Retinal pigment epithelial cell (primary cell): ENCODE results near the gene RALGAPB.

Experiments
- DNase-seq: peaks from one replicate; pipeline ENCODE4 v3.0.0-alpha.2; 2010; ENCODE audit warnings: low read depth
- H3K4me3 ChIP-seq: 2 replicates; pipeline ENCODE4 v1.5.1; 2011; ENCODE audit warnings: mild to moderate bottlenecking, low read length, control low read depth, moderate library complexity
- CTCF ChIP-seq: conservative IDR thresholded peaks from 2 replicates; pipeline ENCODE4 v1.5.1; 2011; ENCODE audit warnings: low read depth, low read length, control low read depth, inconsistent platforms

RALGAPB gene

GRCh38 chr20:38515631-38516030 is 43.0 kb downstream of the RALGAPB start:
- DNase-seq = no peak
- H3K4me3 ChIP-seq = no peak overlapping the region
- TF ChIP-seq CTCF = no peak

DNA sequence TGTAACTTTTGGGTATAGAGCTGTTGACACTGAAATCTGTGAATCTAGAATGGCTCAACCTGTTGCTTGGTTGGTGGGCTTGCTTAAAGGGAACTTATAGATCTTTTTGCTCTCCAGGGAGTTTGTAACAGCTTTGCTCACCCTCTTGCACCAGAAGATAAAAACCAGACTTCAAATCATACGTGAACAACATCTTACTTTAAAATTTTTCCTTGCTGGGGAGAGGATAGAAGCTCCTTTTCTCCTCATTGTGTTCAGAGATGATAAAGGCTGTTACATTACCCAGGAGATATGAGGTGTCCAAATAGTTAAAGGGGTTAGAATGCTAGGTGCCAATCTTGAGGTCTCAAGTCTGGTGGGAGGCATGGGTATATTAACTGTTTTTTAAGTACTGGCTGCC is 46.8 kb downstream of the RALGAPB start:
- no peak for DNase-seq
- no peak for TF ChIP-seq CTCF

DNA sequence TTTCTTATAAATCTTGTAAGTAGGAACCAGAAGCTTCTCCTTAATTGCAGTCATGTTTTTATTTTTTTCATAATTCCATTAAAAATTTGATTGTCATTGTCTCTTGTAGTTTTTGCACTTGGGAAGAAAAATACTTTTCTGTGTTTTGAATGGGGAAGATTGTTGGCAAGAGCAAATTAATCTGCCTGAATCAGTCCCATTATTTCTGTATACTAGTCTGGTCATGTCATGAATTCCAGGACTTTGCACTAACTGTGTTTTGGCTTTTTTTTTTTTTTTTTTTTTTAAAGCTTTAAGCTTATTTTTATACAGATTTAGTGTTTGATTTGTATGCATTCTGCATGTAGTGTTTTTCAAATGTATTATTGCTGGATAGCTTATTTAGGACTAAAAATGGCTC is 47.6 kb downstream of the RALGAPB start:
- DNase-seq = no peak
- H3K4me3 ChIP-seq = no peak overlapping the region
- no peak for TF ChIP-seq CTCF

More for the DNA sequence above, 46.8 kb downstream of the RALGAPB start:
- H3K4me3 ChIP-seq = no peak overlapping the region

- H3K4me3 ChIP-seq = no peak overlapping the region
- no peak for DNase-seq
- TF ChIP-seq CTCF = no peak
Measured at GRCh38 chr20:38523697-38524096, 51.1 kb downstream of the RALGAPB start.

- H3K4me3 ChIP-seq = no peak overlapping the region
- no peak for DNase-seq
- no peak for TF ChIP-seq CTCF
Measured at GRCh38 chr20:38528167-38528566, 55.5 kb downstream of the RALGAPB start.

GRCh38 chr20:38531021-38531420 is 58.4 kb downstream of the RALGAPB start:
- no peak for TF ChIP-seq CTCF
- no peak for DNase-seq
- H3K4me3 ChIP-seq = no peak overlapping the region

DNA sequence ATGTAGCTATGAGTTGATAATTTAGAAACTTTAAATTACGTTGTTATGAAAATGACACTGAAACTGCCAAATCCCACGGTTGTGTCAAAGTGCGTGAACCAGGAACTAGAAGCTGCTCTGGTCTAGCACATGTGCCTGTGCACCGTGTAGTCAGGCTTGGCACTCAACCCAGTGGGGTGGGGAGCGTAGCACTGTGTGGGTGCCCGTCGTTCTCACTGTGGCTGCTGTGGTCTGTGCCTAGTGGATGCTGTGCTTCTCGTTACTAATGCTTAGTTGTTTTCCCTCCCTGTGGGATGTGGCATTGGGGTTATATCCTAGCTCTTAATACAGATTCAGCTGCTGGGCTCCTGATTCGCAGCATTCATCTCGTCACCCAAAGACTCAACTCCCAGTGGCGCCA is 62.1 kb downstream of the RALGAPB start:
- no peak overlapping the region for H3K4me3 ChIP-seq
- DNase-seq = no peak
- no peak for TF ChIP-seq CTCF
